GM21723 (cell line): Measurements from ENCODE around the gene ARHGAP31.
"Not testable (repeated sequence)": the region's sequence is repeated elsewhere in the genome, so short reads cannot be mapped to it uniquely, and the experiment has no call there.

Source experiments
- ATAC-seq: cut with Tn5 transposase; IDR thresholded peaks from one replicate; pipeline ENCODE4 v1.9.1; 2021; ENCODE audit warnings: mild to moderate bottlenecking, moderate library complexity; ENCODE audit not compliant: unreplicated experiment

ARHGAP31 gene

DNA sequence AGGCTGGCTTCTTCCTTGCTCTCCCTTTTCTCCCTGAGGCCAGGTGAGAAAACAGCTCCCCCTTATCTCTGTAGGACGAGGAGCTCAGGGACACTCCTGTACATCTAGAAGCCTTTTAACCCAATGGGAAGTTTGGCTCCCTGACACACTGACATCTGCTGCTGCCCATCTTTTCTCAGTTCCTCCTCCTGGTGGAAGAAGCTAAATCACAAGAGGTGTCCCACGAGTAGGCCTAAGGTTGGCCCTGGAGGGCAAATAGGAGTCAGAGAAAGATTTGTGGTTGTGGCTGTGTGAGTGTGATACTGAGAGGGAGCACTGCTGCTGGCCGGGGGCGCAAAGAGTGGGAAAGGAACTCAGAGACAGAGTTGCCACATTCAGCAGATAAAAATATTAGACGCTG, 49.5 kb downstream of the ARHGAP31 start:
- peak; percentile 79 for ATAC-seq

GRCh38 chr3:119346076-119346496, 51.9 kb downstream of the ARHGAP31 start:
- no peak for ATAC-seq

- ATAC-seq: no peak
Measured at GRCh38 chr3:119347036-119347435, 52.9 kb downstream of the ARHGAP31 start.

DNA sequence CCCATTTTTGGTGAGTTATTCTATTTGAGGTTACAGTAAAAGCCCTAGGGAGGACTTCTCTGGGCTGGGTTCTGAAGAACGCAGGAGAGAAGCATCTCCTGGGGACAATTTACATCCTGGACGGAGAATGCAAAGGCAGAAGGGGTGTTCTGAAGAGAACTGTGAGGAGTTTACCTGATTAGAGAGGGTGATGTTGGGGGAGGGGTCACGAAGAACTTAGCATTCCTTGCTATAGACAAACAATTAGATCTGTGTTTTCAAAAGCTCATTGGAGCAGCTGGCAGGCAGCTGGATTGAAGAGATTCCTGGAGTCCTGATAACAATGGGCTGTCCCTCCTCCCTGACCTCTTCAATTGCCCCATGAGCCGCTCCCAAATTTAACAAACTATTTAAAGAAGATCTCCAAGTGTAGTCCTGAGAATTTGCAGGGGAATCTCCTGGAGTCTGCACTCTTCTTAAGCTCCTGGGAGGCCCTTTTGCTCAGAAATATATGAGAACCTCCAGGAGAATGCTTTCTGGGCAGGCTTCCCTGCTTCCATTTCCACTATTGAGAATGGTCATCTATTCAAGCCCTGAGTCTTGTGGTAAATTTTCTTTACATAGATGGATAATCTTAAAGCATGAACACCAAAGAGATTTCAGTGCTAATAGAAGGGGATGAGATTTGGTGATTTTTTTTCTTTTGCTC, 55.3 kb downstream of the ARHGAP31 start:
- ATAC-seq: no peak

DNA sequence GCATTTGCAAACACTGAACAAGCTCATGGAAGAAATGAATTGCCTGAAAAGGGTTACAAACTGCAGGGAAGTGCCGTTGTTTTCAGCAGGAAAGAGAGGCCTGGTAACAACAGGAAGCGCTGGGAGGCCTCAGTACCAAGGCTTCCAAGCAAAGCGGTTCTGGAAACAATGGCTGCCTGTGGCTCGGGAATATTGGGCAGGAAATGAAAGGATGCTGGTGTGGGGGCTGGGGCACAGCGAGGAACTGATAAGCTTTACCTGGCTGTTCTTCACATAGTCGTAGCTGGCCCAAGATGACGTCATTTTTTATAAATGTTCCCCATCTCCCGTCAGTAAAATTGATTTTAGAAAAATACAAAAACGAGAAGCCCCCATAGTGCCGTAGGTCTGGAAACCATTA, 55.9 kb downstream of the ARHGAP31 start:
- ATAC-seq: no peak

GRCh38 chr3:119351581-119351980, 57.4 kb downstream of the ARHGAP31 start:
- ATAC-seq: no peak

GRCh38 chr3:119352034-119352609, 57.9 kb downstream of the ARHGAP31 start:
- ATAC-seq: peak; percentile 97

- ATAC-seq: no peak
Measured at GRCh38 chr3:119352863-119353527, 58.8 kb downstream of the ARHGAP31 start.

DNA sequence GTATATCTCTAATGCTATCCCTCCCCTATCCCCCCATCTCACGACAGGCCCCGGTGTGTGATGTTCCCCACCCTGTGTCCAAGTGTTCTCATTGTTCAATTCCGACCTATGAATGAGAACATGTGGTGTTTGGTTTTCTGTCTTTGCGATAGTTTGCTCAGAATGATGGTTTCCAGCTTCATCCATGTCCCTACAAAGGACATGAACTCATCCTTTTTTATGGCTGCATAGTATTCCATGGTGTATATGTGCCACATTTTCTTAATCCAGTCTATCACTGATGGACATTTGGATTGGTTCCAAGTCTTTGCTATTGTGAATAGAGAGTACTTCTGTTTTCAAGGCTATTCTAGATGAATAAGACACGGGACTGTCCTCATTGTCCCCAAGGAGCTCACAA, 61.4 kb downstream of the ARHGAP31 start:
- ATAC-seq: not testable (repeated sequence)

DNA sequence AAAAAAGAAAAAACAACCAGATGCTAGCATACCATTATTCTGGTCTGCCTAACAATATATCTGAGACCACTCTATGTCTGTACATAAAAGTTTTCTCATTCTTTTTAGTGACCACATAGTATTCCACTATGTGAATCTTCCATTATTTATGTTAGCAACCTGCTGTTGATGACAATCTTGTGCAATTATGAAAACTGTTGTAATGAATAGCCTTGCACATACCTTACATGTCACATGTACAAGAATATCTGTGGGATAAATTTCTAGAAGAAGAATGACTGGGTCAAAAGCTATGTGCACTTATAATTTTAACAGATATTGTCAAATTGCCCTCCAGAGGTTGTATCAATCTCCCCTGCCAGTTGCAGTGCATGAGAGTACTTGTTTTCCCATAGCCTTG, 62.5 kb downstream of the ARHGAP31 start:
- no peak for ATAC-seq

DNA sequence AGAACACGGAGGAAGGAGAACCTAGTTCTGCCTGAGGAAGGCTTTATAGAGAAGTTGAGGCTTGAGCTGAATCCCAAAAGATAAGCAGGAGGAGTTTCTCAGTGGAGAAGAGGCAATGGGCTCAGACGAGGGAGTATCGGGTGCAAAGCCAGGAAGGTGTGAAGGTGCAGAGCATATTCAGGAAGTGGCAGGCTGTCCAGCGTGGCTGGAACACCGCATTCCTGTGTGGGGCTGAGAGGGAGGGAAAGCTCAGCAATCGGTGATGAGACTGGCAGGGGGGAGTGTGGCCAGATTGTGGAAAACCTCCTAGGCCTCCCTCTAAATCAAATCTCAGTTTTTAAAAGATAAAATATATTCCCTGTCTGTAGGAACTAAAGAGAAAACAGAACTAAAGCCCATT, 63.0 kb downstream of the ARHGAP31 start:
- no peak for ATAC-seq

DNA sequence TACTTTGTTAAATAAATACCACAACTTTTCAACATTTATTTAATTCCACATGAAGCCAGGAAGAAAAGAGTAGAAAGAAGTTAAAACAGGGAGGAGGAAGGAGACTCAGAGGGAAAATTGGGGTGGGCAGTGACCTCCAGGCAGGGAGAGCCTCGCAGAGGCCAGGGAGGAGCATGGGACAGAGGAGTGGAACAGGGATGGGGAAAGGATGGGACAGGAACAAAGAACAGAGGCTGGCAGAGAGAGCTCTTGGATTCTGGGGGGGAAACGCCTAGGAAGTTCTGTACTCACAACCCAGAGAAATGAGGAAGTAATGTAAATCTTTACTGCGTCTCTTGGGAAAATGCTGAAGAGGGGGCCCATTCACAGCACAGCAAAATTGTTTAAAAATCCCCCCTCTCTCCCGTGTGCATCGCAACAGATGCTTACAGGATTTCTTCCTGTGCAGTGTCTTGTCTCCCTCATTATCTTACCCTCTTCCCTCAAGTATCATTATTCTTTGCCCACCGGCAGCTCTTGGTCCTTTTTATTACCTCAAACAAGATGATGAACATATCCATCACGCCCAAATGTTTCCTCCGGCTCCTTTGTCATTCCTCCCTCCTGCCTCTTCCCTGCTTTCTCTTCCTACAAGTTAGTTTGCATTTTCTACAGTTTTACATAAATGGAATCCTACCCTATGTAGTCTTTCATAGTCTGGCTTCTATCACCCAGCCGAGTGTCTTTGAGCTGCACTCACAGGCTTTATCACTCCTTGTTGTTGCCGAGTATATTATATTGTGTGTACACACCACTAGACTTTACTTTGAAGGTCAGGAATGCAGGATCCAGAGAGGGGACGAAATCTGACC, 65.5 kb downstream of the ARHGAP31 start:
- no peak for ATAC-seq

- no peak for ATAC-seq
Measured at GRCh38 chr3:119360736-119361462, 66.7 kb downstream of the ARHGAP31 start.

- no peak for ATAC-seq
Measured at GRCh38 chr3:119362010-119362409, 67.8 kb downstream of the ARHGAP31 start.

GRCh38 chr3:119362940-119363725, 69.0 kb downstream of the ARHGAP31 start:
- no peak for ATAC-seq

GRCh38 chr3:119364401-119364800, 70.2 kb downstream of the ARHGAP31 start:
- ATAC-seq: no peak

- no peak for ATAC-seq
Measured at GRCh38 chr3:119365418-119365817, 71.2 kb downstream of the ARHGAP31 start.

DNA sequence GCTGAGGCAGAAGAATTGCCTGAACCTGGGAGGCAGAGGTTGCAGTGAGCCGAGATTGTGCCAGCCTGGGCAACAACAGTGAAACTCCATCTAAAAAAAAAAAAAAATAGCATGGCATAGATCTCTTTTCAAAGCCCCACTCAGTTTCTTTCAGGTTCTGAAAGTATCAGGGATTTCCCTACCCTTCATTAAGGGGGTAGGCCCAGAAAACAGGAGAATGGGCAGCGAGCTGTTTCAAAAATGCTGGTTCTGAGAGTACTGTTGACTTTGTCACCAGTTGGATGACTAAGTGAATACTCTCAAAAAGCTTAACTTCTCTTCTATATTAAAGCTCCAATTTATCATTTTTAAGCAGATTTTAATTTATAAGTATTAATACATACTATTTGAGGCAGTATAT, 72.8 kb downstream of the ARHGAP31 start:
- ATAC-seq: no peak

GRCh38 chr3:119368298-119368697, 74.1 kb downstream of the ARHGAP31 start:
- no peak for ATAC-seq

DNA sequence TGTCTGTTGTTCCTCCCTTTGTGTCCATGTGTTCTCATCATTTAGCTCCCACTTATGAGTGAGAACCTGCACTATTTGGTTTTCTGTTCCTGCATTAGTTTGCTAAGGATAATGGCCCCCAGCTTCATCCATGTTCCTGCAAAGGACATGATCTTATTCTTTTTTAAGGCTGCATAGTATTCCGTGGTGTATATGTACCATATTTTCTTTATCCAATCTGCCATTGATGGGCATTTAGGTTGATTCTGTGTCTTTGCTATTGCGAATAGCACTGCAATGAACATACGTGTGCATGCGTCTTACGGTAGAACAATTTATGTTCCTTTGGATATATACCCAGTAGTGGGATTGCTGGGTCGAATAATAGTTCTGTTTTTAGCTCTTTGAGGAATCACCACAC, 77.6 kb downstream of the ARHGAP31 start:
- ATAC-seq: not testable (repeated sequence)
